PC-3 (cell line): ENCODE data around the gene UEVLD. TPM values are rescaled to one million over a fixed set of nuclear protein-coding genes. Genes with fewer than 3 reads are reported as not detected.

Source experiments
- ATAC-seq: fragments of 200-7000 bp; cut with Tn5 transposase; 2 replicates; pipeline ENCODE4 v1.9.1; 2020; ENCODE audit warnings: mild to moderate bottlenecking, moderate library complexity
- BruUV-seq: library from RNA; stranded (reverse); fragments of 400-500 nt; replicated peaks from 2 replicates; lab custom pipeline; 2021; lab: Mats Ljungman, UMichigan
- CTCF ChIA-PET: fragments of 300-600 bp; sonication (Branson Sonifier 250); formaldehyde crosslinking; loops from one replicate; lab custom pipeline; 2022; ENCODE audit warnings: antibody characterized with exemption; lab: Charles Lee
- POLR2A ChIA-PET: fragments of 300-600 bp; sonication (Branson Sonifier 250); formaldehyde crosslinking; loops from one replicate; lab custom pipeline; 2022; ENCODE audit warnings: antibody characterized with exemption; ENCODE audit not compliant: unreplicated experiment; lab: Charles Lee
- DNase-seq: peaks from one replicate; pipeline ENCODE4 v3.0.0-alpha.2; 2015
- H2AFZ ChIP-seq: fragments of 300-600 bp; sonication (generic); 2 replicates; pipeline ENCODE4 v1.6.0; 2016; ENCODE audit warnings: antibody characterized with exemption, low read length
- H3F3A ChIP-seq: fragments of 300-600 bp; sonication (generic); one replicate; pipeline ENCODE4 v1.6.0; 2017; ENCODE audit warnings: antibody characterized with exemption, low read length, control low read depth, mild to moderate bottlenecking; ENCODE audit not compliant: unreplicated experiment
- H3K27ac ChIP-seq: fragments of 300-600 bp; sonication (generic); 2 replicates; pipeline ENCODE4 v1.5.1; 2016; ENCODE audit warnings: mild to moderate bottlenecking, low read length
- H3K27me3 ChIP-seq: fragments of 300-600 bp; sonication (generic); 2 replicates; pipeline ENCODE4 v1.6.1; 2016; ENCODE audit warnings: low read length, mixed read lengths
- H3K36me3 ChIP-seq: fragments of 300-600 bp; sonication (generic); 2 replicates; pipeline ENCODE4 v1.6.1; 2016; ENCODE audit warnings: low read depth, mixed run types, low read length, mixed read lengths
- H3K4me1 ChIP-seq: fragments of 300-600 bp; sonication (generic); 2 replicates; pipeline ENCODE4 v1.5.1; 2016; ENCODE audit warnings: low read length; ENCODE audit not compliant: insufficient read depth
- H3K4me2 ChIP-seq: fragments of 300-600 bp; sonication (generic); 2 replicates; pipeline ENCODE4 v1.6.0; 2016; ENCODE audit warnings: low read length
- H3K4me3 ChIP-seq: fragments of 300-600 bp; sonication (generic); 2 replicates; pipeline ENCODE4 v1.5.1; 2016; ENCODE audit warnings: mild to moderate bottlenecking, low read length, mixed read lengths
- H3K79me2 ChIP-seq: fragments of 300-600 bp; sonication (generic); 2 replicates; pipeline ENCODE4 v1.6.1; 2017; ENCODE audit warnings: low read length, mixed read lengths
- H3K9ac ChIP-seq: fragments of 300-600 bp; sonication (generic); 2 replicates; pipeline ENCODE4 v1.6.0; 2016; ENCODE audit warnings: mild to moderate bottlenecking, low read length
- H3K9me2 ChIP-seq: fragments of 300-600 bp; sonication (generic); replicated peaks from 2 replicates; pipeline ENCODE4 v1.6.1; 2016; ENCODE audit warnings: mixed run types, low read length, mixed read lengths
- H3K9me3 ChIP-seq: fragments of 300-600 bp; sonication (generic); 2 replicates; pipeline ENCODE4 v1.6.1; 2016; ENCODE audit warnings: low read length, mixed read lengths
- H4K20me1 ChIP-seq: fragments of 300-600 bp; sonication (generic); 2 replicates; pipeline ENCODE4 v1.6.1; 2016; ENCODE audit warnings: low read length, mixed read lengths
- EZH2 ChIP-seq: fragments of 300-600 bp; sonication (generic); IDR thresholded peaks from one replicate; pipeline ENCODE4 v1.6.1; 2017; ENCODE audit warnings: antibody characterized with exemption, mild to moderate bottlenecking, low read length; ENCODE audit not compliant: unreplicated experiment
- EZH2phosphoT487 ChIP-seq: fragments of 300-600 bp; sonication (generic); IDR thresholded peaks from 2 replicates; pipeline ENCODE4 v1.6.1; 2018; ENCODE audit warnings: mild to moderate bottlenecking, antibody characterized with exemption, low read length, borderline replicate concordance
- intact Hi-C: fragments of 100-400 bp; cut with micrococcal nuclease; formaldehyde crosslinking; loops from 2 replicates; pipeline ENCODE4 v1.9.0; 2023
- total RNA-seq: library from RNA; depleted of rRNA; stranded (reverse); fragments of >200 nt; gene quantifications from 2 replicates; pipeline ENCODE4 v1.2.3, GENCODE V29; 2014
- TF ChIP-seq, protein P1 (sequence below): fragments of 300-600 bp; sonication (generic); conservative IDR thresholded peaks from 2 replicates; pipeline ENCODE4 v1.5.1; 2017; ENCODE audit warnings: antibody characterized with exemption, low read depth, mild to moderate bottlenecking, low read length

The UEVLD gene
- total RNA-seq, 1 experiment from 2014 or later: 22.2 TPM

DNA sequence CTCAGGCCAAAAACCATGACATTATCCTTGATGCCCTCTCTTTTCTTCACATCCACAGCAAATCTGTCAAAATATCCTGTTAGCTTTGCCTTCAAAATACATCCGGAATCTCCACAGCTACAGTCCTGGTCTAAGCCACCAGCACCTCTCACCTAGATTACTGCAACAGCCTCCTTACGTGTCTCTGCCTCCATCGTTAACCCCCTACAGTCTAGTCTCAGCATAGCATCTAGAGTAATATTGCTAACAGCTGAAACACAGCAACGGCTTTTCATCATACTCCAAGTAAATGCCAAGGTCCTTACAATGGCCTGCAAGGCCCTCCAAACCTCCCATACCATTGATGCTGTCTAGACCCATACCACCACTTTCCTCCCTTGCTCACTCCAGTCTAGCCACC, 66.1 kb downstream of the UEVLD start:
- BruUV-seq: no TSS peak
- Histone ChIP-seq H3K4me1 (peaks cover 14% of the 10 kb centered on the region; the same call in 1 of the 2 replicates), H3K36me3 (no peaks in the 10 kb centered on the region), H3K9me3 (no peaks in the 10 kb centered on the region), H4K20me1 (0 out of 2 replicates have a peak, but pooled peaks cover 6% of the 10 kb centered on the region), H3K4me2 (no peak overlapping the region), H3K4me3 (no peak overlapping the region), H3K9me2 (no peaks in the 10 kb centered on the region), H3K27ac (no peak overlapping the region), H2AFZ (no peak overlapping the region), H3K79me2 (peaks cover 43% of the 10 kb centered on the region), H3K27me3 (no peaks in the 10 kb centered on the region), H3K9ac (no peak overlapping the region), H3F3A (no peaks in the 10 kb centered on the region)
- ChIA-PET POLR2A (interaction anchor here (0.6 kb wide), 3 partner anchors 13 to 116 kb away, joined by 3 to 6 read pairs (median 5); no protein-coding TSS in a partner anchor), CTCF (no interaction called here)
- intact Hi-C loops: loop anchor here (10.0 kb wide), 1 partner anchor 278 kb away; the partner anchor contains the start of gene SAA2
- TF ChIP-seq, protein P1, sequence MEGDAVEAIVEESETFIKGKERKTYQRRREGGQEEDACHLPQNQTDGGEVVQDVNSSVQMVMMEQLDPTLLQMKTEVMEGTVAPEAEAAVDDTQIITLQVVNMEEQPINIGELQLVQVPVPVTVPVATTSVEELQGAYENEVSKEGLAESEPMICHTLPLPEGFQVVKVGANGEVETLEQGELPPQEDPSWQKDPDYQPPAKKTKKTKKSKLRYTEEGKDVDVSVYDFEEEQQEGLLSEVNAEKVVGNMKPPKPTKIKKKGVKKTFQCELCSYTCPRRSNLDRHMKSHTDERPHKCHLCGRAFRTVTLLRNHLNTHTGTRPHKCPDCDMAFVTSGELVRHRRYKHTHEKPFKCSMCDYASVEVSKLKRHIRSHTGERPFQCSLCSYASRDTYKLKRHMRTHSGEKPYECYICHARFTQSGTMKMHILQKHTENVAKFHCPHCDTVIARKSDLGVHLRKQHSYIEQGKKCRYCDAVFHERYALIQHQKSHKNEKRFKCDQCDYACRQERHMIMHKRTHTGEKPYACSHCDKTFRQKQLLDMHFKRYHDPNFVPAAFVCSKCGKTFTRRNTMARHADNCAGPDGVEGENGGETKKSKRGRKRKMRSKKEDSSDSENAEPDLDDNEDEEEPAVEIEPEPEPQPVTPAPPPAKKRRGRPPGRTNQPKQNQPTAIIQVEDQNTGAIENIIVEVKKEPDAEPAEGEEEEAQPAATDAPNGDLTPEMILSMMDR: no peak
- TF ChIP-seq EZH2phosphoT487 (no peak), EZH2 (no peak)
- DNase-seq: no peak
- ATAC-seq: no peak

GRCh38 chr11:18521122-18521521, 67.4 kb downstream of the UEVLD start:
- BruUV-seq: no TSS peak
- Histone ChIP-seq H3K4me3 (no peak overlapping the region), H3K4me1 (peaks cover 14% of the 10 kb centered on the region; the same call in 1 of the 2 replicates), H3K4me2 (no peak overlapping the region), H3K79me2 (peaks cover 40% of the 10 kb centered on the region), H4K20me1 (0 out of 2 replicates have a peak, but pooled peaks cover 6% of the 10 kb centered on the region), H3K27ac (no peak overlapping the region), H3K9me2 (no peaks in the 10 kb centered on the region), H2AFZ (no peak overlapping the region), H3K36me3 (no peaks in the 10 kb centered on the region), H3K27me3 (no peaks in the 10 kb centered on the region), H3K9ac (no peak overlapping the region), H3K9me3 (no peaks in the 10 kb centered on the region), H3F3A (no peaks in the 10 kb centered on the region)
- ATAC-seq (no peak), DNase-seq (no peak)
- intact Hi-C loops: loop anchor here (10.0 kb wide), 1 partner anchor 276 kb away; the partner anchor contains the start of gene SAA2
- TF ChIP-seq, protein P1: no peak
- TF ChIP-seq EZH2 (no peak), EZH2phosphoT487 (no peak)
- POLR2A ChIA-PET: no interaction called here
- CTCF ChIA-PET: no interaction called here

DNA sequence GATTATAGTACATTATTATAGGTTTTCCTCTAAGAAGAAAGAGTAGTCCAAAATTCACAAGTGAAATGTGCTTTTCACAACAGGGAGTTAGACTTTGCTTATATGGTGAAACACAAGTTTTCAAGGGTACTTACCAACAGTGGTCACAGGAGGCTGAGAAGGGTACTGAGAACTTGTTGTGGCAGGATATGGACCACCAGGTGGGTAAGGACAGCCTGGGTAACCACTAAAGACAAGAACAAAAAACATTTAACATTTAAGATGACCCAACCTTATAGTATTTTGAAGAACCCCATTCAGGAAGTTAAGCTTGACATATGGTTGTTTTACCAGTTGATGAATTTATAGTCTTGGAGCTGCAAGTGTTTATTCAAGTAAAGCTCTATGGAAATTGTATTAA, 86.2 kb downstream of the UEVLD start:
- no TSS peak for BruUV-seq
- no peaks in the 10 kb centered on the region for H3K79me2 ChIP-seq
- no peaks in the 10 kb centered on the region for H3F3A ChIP-seq
- no peaks in the 10 kb centered on the region for H4K20me1 ChIP-seq
- CTCF ChIA-PET: no interaction called here
- peaks cover 18% of the 10 kb centered on the region; the same call in 1 of the 2 replicates for H3K36me3 ChIP-seq
- H3K27me3 ChIP-seq: no peaks in the 10 kb centered on the region
- no peak overlapping the region for H3K27ac ChIP-seq
- H3K4me2 ChIP-seq: no peak overlapping the region
- intact Hi-C loops: no loop called here
- H3K4me3 ChIP-seq: no peak overlapping the region
- ATAC-seq (no peak), DNase-seq (no peak)
- no peaks in the 10 kb centered on the region for H3K4me1 ChIP-seq
- no peak overlapping the region for H3K9ac ChIP-seq
- POLR2A ChIA-PET: no interaction called here
- no peaks in the 10 kb centered on the region for H3K9me3 ChIP-seq
- no peaks in the 10 kb centered on the region for H3K9me2 ChIP-seq
- TF ChIP-seq EZH2 (no peak), EZH2phosphoT487 (no peak)
- TF ChIP-seq, protein P1: no peak
- H2AFZ ChIP-seq: no peak overlapping the region
